ENCODE measurements around the gene TRPC4AP. TPM values are rescaled to one million over a fixed set of nuclear protein-coding genes. Genes with fewer than 3 reads are reported as not detected.

Gene TRPC4AP
- total RNA-seq, 1 donor from 2014 or later, result 102 TPM

DNA sequence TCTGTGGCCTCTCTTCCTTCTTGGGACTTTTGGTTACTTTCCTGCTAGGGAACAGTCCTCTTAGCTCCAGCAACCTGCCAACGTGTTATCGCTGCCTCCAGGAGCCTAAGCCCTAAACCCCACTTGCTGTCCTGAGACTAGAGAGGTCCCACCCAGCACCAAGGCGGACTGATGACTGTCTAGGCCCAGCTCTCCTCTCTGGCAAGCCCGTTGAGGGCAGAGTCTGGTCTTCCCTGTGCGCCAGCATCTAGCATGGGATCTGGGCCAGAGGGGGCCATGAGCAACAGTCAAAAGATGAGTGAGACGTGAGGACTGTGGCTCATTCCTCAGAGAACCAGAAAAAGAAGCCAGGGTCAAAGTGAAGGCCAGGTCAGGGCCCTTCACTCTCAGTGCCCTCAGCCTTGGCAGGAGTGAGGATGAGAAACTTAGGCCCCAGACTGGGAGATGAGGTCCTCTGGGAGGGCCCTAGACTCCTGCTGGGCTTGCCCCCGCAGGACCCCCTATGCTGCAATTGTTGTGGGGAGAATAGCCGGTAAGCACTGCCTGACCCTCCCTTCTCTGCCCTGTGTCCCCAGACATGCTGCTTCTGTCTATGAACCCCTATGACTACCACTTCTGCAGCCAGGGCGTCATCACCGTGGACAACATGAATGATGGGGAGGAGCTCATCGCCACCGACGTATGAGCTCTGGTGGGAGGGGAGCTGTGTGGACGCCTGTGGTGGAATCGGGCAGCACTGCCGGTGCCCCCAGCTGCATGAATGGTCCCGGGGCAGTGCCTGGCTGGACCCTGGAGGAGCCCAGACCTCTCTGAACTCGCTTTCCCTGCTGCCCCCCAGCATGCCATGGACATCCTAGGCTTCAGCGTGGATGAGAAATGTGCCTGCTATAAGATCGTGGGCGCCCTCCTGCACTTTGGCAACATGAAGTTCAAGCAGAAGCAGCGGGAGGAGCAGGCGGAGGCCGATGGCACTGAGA is 106.0 kb downstream of the TRPC4AP start:
- Mint-ChIP-seq H3K27me3 (peaks cover 13% of the 10 kb centered on the region), H3K4me3 (no peak overlapping the region)

DNA sequence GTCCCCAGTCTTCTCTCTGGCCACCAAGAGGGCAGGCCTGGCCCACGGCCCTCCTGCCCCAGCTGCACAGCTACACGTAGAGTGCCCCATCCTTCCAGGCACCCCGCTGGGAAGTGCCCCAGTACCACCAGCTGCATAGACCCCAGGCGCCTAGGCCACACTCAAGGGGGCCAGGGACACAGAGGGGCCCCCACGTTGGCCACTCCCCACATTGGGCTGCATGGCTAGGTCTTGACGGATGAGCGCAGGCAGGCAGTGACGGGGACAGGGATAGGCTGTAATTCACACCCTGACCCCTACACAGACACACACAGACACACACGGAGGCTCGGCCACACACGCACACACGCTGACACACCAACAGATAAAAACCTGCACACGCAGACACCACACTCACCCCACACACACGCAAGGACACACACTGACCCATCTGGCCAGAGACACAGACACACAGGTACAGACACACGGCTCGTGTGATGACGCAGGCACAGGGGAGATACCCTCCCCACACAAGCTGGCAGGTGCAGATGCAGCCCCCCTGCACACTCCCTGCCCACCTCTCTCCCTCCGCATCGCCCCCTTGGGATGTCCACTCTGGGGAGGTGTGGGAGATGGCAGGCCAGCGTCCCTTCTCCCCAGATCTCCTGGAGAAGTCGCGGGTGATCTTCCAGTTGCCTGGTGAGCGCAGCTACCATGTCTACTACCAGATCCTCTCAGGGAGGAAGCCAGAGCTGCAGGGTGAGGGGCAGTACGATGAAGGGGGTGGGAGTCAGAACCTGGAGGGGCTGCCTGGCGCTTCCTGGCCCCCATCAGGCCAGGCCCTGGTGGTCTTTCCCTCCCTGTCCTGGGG is 106.9 kb downstream of the TRPC4AP start:
- Mint-ChIP-seq H3K36me3 (no peaks in the 10 kb centered on the region), H3K9me3 (no peaks in the 10 kb centered on the region), H3K4me1 (ENCODE audit: unreplicated experiment) (peaks cover 28% of the 10 kb centered on the region), H3K27ac (peak overlapping the region; percentile 23), H3K27me3 (peaks cover 13% of the 10 kb centered on the region), H3K4me3 (no peak overlapping the region)
- TF ChIP-seq, protein P1, sequence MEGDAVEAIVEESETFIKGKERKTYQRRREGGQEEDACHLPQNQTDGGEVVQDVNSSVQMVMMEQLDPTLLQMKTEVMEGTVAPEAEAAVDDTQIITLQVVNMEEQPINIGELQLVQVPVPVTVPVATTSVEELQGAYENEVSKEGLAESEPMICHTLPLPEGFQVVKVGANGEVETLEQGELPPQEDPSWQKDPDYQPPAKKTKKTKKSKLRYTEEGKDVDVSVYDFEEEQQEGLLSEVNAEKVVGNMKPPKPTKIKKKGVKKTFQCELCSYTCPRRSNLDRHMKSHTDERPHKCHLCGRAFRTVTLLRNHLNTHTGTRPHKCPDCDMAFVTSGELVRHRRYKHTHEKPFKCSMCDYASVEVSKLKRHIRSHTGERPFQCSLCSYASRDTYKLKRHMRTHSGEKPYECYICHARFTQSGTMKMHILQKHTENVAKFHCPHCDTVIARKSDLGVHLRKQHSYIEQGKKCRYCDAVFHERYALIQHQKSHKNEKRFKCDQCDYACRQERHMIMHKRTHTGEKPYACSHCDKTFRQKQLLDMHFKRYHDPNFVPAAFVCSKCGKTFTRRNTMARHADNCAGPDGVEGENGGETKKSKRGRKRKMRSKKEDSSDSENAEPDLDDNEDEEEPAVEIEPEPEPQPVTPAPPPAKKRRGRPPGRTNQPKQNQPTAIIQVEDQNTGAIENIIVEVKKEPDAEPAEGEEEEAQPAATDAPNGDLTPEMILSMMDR (conservative IDR thresholded peaks at IDR 0.05), result no peak
- DNase-seq (ENCODE audit: extremely low spot score, unreplicated experiment), result no peak

More for the DNA sequence above, 106.0 kb downstream of the TRPC4AP start:
- DNase-seq (ENCODE audit: extremely low spot score, unreplicated experiment), result no peak
- no peaks in the 10 kb centered on the region for H3K9me3 Mint-ChIP-seq
- H3K4me1 Mint-ChIP-seq (ENCODE audit: unreplicated experiment), result peaks cover 31% of the 10 kb centered on the region
- no peak overlapping the region for H3K27ac Mint-ChIP-seq
- TF ChIP-seq, protein P1 (conservative IDR thresholded peaks at IDR 0.05), result no peak
- no peaks in the 10 kb centered on the region for H3K36me3 Mint-ChIP-seq

DNA sequence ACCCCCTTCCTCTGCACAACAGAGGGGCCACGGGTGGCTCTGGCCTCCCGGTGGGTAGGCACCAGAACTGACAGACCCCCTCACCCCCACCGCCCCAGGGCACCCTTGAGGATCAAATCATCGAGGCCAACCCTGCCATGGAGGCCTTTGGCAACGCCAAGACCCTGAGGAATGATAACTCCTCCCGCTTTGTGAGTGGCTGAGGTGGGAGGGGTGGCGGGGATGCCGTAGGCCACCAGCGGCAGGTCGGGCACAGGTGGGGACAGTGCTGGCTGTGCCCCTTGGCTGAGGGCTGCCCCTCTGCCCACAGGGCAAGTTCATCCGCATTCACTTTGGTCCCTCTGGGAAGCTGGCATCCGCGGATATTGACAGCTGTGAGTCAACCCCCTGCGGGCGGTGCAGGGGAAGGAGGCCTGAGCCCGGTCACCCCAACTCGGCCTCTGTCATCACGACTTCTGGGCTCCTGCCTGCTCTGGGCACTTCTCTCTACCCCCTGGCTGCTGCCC is 107.8 kb downstream of the TRPC4AP start:
- H3K4me3 Mint-ChIP-seq, result no peak overlapping the region
- TF ChIP-seq, protein P1 (conservative IDR thresholded peaks at IDR 0.05), result no peak
- peaks cover 13% of the 10 kb centered on the region for H3K27me3 Mint-ChIP-seq
- H3K4me1 Mint-ChIP-seq (ENCODE audit: unreplicated experiment), result peaks cover 26% of the 10 kb centered on the region
- DNase-seq (ENCODE audit: extremely low spot score, unreplicated experiment), result no peak
- no peaks in the 10 kb centered on the region for H3K9me3 Mint-ChIP-seq
- H3K27ac Mint-ChIP-seq, result peak overlapping the region; percentile 23
- H3K36me3 Mint-ChIP-seq, result no peaks in the 10 kb centered on the region

DNA sequence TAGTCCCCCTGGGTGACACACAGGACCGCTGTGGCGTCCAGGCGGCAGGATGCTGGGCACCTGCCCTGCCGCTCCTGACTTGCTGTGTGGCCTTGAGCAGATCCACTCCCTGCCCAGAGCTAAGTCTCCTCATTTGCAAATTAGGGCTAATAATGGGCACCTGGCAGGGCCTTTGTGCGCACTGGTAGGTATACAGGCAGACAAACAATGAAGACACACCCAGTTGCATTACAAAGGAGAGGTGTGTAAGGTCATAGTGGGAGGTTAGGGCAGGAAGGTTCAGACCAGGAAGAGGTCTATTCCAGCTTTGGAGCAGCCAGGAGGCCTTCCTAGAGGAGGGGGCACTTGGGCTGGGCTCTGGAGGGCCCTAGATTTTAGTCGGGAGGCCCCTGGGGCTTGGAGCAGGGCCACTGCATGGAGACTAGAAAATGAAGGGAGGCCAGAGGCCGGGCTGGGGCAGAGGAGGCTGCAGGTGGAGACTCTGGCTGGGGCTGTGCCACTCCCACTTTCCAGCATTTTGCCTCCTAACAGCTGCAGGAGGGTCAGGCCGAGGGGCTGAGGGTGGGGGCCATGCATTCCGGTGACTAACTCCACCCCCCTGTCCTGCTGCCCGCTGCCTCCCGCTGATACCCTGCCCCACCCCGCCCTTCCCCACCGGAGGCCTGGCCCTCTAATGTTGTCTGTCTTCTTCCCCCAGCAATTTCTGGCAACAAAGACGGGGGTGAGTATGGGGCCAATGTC is 108.4 kb downstream of the TRPC4AP start:
- Mint-ChIP-seq H3K4me1 (ENCODE audit: unreplicated experiment) (peaks cover 26% of the 10 kb centered on the region), H3K9me3 (no peaks in the 10 kb centered on the region), H3K27me3 (peaks cover 13% of the 10 kb centered on the region), H3K36me3 (no peaks in the 10 kb centered on the region), H3K4me3 (no peak overlapping the region), H3K27ac (peak overlapping the region; percentile 53)
- TF ChIP-seq, protein P1 (conservative IDR thresholded peaks at IDR 0.05), result no peak
- no peak for DNase-seq (ENCODE audit: extremely low spot score, unreplicated experiment)
